Stimulated activated CD4-positive, alpha-beta T cell treated with anti-CD3 and anti-CD28 coated beads, Interleukin-2, amount 100 ng/mL, for 4 hours (primary cell): Measurements from ENCODE around the gene JAKMIP3.

ENCODE experiments used
- DNase-seq: peaks from one replicate; pipeline ENCODE4 v3.0.0-alpha.2; 2020; ENCODE audit warnings: low read depth

Gene JAKMIP3

DNA sequence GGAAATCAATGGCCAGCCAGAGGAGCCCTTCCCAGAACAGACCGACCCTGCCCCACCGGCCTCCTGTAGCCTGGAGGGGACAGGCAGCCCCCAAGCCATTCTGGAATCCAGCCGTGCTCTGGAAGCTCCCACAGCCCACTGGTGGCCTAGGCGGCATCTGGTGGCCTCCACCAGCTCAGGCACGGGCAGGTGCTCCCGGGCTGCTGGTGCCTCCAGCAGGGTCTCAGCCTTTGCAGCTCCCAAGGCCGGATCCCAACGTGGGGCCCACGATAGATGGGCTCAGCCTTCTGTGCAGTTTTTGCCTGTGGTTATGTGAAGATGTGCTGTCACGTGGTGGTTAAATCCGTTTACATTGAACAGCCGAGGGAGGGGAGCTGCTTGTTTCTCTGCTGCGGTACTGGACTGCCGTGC lies 44.4 kb downstream of the JAKMIP3 start:
- DNase-seq, result no peak

DNA sequence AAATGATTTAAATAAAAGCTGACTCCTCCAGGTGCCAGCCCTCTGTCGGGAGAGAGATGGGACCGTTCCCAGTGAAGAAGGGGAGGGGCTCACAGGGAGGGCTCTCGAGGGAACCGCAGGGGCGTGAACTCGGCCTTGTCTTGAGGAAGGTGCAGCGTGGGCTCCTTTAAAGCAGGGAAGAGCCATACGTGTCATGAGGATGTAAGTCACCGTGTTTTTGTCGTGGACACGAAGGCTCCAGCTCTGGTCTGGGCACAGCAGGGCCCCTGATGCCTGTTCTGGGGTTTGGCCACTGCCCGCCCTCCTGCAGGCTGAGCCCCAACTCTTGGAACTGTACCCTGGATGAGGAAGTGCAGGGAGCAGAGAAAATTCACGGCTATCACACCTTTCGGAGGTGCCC lies 45.0 kb downstream of the JAKMIP3 start:
- no peak for DNase-seq

DNA sequence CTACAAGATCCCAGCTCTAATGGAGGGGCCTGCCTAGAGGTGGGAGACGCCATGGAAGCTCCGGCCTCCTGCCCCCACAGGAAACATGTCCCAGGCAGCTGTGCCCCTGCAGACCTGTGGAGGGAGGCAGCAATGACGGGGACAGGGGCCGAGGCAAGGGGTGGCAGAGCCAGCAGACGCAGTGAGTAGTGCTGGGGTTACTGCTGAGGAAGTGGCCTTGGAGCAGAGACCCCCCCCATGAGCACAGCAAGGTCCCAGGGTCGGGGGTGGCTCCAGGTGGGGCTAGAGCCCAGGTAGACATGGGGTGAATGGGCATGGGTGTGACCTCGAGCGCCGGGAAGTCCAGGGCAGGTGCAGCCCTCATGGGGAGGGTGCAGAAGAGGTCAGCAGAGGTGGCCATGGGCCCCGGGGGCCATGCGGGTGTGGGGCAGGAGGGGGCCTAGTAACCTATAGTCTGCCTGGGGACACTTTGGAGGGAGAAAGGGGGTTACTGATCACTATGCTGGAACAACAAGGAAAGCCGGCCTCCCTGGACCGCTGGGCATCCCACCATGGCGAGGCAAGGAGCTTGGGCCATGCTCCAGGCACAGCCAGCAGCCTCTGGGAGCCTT lies 45.5 kb downstream of the JAKMIP3 start:
- no peak for DNase-seq

DNA sequence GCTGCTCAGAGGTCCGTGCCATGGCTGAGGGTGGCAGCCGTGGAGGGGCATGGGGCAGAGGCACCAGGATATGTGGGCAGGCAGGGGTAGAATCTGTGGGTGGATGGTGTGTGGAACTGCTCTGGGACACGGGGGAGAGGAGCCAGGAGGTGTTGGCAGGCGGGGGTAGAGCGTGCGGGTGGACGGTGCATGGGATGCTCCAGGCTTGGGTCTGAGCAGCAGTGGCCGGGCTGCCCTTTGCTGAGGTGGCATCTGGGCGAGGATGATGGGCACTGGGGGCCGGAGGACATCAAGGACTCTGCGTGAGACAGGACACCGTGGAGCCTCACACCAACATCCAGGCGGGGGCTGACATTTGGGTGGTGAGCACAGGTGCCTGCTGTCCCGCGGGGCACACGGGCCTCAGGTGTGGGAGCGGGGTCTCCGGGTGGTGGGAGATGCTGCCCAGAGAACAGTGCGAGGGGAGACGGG lies 46.2 kb downstream of the JAKMIP3 start:
- no peak for DNase-seq

DNA sequence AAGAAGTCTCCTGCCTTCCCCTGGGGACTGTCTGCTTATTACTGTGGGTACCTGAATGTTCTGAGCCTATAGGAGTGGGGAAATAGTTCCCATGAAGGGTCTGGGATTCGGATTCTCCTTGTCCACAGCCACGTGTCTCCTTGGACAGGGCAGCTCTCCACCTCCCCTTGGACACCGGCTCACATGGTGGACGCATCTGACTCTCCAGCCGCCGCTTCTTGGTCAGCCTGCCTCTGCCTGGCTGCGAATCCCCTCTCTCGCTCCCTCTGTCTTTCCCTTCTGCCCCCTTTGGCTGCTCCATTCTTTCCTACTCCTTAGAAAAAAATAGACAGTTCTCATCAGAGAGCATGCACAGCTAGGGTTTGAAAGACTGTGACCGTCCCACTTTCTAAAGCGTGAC lies 46.9 kb downstream of the JAKMIP3 start:
- DNase-seq, result no peak

DNA sequence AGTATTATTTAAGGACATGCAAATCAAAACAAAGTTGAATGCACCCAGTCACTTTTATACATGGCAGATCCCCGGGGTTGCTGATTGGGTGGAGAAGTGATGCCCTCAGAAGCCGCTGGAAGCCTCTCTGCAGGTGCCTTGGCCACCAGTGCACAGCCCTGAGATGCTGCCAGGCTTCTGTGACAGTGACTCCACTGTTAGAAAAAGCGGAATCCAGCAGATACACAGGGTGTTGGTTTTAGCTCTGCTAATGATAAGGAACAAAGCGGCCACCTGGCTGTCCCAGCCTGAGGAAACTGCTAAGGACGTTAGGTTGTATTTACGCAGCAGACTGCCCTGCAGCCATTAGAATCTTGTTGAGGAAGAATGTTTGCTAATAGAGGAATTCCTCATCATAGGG lies 47.5 kb downstream of the JAKMIP3 start:
- no peak for DNase-seq

DNA sequence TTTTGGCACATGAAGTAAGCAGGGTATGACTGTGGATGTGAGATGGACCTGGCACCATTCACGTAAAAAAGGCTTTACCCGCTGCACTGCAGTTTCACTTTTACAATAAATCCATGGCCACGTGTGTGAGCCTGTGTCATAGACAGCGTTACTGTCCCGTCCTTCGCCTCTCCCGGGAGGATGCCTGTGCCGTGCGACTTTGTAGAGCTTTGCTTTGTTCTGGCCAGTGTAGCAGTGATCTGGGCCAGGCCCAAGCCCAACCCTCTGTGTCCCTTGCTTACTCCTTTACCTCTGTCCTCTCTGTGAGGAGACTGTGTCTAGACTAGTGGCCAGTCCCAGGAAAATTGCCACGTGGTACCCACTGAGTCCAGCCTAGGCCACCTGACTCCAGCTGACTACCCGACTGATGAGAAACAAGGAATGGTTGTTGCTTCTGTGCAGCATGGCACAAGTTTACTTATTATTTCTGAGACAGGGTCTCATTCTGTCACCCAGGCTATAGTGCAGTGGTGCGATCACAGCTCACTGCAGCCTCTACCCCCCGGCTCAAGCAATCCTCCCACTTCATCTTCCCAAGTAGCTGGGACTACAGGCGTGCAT lies 48.1 kb downstream of the JAKMIP3 start:
- no peak for DNase-seq

DNA sequence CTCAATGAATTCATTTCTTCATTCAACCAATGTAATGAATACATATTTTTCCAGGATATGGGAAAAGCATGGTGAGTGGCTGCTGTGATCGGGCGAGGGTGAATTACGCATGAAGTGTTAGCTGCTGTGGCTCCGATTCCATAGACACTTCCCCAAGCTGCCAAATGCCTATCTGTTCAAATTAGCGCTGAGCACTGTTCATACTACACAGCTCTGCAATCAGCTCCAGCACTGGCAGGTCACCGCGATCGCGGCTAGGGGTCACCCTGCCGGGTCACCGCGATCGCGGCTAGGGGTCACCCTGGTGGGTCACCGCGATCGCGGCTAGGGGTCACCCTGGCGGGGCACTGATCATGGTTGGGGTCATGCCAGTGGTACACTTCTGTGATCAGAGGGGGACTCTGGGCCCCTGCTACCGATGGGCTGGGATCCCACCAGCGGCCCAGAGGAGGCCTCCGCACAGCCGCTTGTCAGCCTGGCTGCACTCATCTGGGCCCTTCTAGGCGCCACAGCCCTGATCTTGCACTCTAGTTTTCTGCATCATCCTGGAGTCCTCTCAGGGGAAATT lies 49.3 kb downstream of the JAKMIP3 start:
- DNase-seq, result no peak
